ENCODE measurements around the gene ZNF846.

DNA sequence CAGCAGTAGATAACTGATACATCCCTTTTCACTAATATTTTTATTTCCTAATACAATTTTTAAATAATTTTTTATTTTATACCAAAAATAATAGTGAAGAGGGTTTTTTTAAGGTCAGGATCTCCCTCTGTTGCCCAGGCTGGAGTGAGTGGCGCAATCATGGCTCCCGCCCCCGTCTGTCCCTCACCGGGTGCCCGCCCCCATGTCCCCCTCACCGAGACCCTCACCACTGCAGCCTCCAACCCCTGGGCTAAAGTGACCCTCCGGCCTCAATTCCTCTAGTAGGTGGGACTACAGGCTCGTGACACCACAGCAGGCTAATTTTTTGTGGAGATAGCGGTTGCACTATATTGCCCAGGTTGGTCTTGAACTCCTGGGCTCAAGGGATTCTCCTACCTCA lies 17.8 kb upstream of the ZNF846 start:
- no peak for TF ChIP-seq POLR2A (IDR thresholded peaks at IDR 0.05)
- TF ChIP-seq, protein P1, sequence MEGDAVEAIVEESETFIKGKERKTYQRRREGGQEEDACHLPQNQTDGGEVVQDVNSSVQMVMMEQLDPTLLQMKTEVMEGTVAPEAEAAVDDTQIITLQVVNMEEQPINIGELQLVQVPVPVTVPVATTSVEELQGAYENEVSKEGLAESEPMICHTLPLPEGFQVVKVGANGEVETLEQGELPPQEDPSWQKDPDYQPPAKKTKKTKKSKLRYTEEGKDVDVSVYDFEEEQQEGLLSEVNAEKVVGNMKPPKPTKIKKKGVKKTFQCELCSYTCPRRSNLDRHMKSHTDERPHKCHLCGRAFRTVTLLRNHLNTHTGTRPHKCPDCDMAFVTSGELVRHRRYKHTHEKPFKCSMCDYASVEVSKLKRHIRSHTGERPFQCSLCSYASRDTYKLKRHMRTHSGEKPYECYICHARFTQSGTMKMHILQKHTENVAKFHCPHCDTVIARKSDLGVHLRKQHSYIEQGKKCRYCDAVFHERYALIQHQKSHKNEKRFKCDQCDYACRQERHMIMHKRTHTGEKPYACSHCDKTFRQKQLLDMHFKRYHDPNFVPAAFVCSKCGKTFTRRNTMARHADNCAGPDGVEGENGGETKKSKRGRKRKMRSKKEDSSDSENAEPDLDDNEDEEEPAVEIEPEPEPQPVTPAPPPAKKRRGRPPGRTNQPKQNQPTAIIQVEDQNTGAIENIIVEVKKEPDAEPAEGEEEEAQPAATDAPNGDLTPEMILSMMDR (IDR thresholded peaks at IDR 0.05 in 8 of 11, conservative IDR thresholded peaks at IDR 0.05 in 3 of 11), result no peak
